ENCODE data around the gene PTGS1. TPM values are rescaled to one million over a fixed set of nuclear protein-coding genes. Genes with fewer than 3 reads are reported as not detected.

PTGS1 gene
- total and polyA plus RNA-seq, 9 of the 15 experiments (the other 6 are each of a cell fraction or from before 2014, with no cell fraction given) = 3.4 to 12.9 (median 5.3) TPM

DNA sequence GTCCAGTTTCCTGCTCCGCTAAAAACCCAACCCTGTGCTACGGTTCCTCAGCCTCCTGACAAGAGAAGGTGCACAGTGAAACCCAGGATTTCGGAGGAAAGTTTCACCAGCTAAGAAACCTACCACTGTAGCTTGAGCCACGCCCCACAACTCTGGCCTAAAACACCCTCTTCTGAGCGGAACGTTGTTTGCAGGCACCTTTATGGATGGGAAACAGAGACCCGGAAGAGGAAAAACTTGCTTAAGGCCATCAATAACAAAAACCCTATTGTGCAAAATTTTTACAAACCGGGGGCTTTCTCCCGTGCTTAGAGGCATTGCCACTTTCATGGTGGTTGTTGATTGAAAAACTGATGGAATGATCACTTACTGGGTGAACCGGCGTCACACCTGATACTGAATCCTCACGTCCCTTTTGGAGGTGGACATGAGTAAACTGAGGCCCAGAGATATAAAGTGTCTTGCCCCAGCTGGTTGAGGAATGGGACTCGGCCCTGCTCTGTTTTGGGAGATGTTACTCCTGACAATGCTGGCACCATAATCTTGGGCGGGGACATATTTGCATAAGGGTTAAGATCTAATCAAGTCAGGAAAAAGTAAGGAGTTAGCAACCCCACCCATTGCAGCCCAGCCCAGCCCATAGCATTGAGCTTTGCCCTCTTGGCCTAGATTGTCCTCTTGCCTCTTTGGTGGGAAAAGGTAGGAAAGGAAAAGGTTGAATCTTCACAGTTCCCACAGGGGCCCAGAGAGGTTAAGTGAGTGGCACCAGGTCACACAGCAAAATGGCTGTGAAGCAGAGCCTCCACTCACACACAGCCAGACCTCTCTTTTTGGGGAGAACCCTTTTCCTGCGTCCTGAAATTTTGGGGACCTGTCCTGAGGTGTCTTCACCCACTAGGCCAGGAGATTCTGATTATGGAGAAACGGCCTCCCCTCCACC lies 23.2 kb upstream of the PTGS1 start (continued):
- TF ChIP-seq, protein P1, sequence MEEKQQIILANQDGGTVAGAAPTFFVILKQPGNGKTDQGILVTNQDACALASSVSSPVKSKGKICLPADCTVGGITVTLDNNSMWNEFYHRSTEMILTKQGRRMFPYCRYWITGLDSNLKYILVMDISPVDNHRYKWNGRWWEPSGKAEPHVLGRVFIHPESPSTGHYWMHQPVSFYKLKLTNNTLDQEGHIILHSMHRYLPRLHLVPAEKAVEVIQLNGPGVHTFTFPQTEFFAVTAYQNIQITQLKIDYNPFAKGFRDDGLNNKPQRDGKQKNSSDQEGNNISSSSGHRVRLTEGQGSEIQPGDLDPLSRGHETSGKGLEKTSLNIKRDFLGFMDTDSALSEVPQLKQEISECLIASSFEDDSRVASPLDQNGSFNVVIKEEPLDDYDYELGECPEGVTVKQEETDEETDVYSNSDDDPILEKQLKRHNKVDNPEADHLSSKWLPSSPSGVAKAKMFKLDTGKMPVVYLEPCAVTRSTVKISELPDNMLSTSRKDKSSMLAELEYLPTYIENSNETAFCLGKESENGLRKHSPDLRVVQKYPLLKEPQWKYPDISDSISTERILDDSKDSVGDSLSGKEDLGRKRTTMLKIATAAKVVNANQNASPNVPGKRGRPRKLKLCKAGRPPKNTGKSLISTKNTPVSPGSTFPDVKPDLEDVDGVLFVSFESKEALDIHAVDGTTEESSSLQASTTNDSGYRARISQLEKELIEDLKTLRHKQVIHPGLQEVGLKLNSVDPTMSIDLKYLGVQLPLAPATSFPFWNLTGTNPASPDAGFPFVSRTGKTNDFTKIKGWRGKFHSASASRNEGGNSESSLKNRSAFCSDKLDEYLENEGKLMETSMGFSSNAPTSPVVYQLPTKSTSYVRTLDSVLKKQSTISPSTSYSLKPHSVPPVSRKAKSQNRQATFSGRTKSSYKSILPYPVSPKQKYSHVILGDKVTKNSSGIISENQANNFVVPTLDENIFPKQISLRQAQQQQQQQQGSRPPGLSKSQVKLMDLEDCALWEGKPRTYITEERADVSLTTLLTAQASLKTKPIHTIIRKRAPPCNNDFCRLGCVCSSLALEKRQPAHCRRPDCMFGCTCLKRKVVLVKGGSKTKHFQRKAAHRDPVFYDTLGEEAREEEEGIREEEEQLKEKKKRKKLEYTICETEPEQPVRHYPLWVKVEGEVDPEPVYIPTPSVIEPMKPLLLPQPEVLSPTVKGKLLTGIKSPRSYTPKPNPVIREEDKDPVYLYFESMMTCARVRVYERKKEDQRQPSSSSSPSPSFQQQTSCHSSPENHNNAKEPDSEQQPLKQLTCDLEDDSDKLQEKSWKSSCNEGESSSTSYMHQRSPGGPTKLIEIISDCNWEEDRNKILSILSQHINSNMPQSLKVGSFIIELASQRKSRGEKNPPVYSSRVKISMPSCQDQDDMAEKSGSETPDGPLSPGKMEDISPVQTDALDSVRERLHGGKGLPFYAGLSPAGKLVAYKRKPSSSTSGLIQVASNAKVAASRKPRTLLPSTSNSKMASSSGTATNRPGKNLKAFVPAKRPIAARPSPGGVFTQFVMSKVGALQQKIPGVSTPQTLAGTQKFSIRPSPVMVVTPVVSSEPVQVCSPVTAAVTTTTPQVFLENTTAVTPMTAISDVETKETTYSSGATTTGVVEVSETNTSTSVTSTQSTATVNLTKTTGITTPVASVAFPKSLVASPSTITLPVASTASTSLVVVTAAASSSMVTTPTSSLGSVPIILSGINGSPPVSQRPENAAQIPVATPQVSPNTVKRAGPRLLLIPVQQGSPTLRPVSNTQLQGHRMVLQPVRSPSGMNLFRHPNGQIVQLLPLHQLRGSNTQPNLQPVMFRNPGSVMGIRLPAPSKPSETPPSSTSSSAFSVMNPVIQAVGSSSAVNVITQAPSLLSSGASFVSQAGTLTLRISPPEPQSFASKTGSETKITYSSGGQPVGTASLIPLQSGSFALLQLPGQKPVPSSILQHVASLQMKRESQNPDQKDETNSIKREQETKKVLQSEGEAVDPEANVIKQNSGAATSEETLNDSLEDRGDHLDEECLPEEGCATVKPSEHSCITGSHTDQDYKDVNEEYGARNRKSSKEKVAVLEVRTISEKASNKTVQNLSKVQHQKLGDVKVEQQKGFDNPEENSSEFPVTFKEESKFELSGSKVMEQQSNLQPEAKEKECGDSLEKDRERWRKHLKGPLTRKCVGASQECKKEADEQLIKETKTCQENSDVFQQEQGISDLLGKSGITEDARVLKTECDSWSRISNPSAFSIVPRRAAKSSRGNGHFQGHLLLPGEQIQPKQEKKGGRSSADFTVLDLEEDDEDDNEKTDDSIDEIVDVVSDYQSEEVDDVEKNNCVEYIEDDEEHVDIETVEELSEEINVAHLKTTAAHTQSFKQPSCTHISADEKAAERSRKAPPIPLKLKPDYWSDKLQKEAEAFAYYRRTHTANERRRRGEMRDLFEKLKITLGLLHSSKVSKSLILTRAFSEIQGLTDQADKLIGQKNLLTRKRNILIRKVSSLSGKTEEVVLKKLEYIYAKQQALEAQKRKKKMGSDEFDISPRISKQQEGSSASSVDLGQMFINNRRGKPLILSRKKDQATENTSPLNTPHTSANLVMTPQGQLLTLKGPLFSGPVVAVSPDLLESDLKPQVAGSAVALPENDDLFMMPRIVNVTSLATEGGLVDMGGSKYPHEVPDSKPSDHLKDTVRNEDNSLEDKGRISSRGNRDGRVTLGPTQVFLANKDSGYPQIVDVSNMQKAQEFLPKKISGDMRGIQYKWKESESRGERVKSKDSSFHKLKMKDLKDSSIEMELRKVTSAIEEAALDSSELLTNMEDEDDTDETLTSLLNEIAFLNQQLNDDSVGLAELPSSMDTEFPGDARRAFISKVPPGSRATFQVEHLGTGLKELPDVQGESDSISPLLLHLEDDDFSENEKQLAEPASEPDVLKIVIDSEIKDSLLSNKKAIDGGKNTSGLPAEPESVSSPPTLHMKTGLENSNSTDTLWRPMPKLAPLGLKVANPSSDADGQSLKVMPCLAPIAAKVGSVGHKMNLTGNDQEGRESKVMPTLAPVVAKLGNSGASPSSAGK (IDR thresholded peaks at IDR 0.05) = no peak
- TF ChIP-seq, protein P2, sequence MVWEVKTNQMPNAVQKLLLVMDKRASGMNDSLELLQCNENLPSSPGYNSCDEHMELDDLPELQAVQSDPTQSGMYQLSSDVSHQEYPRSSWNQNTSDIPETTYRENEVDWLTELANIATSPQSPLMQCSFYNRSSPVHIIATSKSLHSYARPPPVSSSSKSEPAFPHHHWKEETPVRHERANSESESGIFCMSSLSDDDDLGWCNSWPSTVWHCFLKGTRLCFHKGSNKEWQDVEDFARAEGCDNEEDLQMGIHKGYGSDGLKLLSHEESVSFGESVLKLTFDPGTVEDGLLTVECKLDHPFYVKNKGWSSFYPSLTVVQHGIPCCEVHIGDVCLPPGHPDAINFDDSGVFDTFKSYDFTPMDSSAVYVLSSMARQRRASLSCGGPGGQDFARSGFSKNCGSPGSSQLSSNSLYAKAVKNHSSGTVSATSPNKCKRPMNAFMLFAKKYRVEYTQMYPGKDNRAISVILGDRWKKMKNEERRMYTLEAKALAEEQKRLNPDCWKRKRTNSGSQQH (CRISPR knock-in tag; IDR thresholded peaks at IDR 0.05) = no peak
- TF ChIP-seq HDGF (IDR thresholded peaks at IDR 0.05) (no peak), STAG1 (CRISPR knock-in tag; IDR thresholded peaks at IDR 0.05; ENCODE audit: borderline replicate concordance) (no peak), SMAD4 (CRISPR knock-in tag; conservative IDR thresholded peaks at IDR 0.05) (no peak), KDM1A (IDR thresholded peaks at IDR 0.05) (peak in 1 of 2 experiments; percentile 47; a peak in 2 of 4 replicates), ZEB2 (IDR thresholded peaks at IDR 0.05) (no peak), CSDE1 (IDR thresholded peaks at IDR 0.05) (no peak), SMAD1 (IDR thresholded peaks at IDR 0.05; ENCODE audit: low read depth, low read length, partially characterized antibody) (no peak)
- TF ChIP-seq, protein P3, sequence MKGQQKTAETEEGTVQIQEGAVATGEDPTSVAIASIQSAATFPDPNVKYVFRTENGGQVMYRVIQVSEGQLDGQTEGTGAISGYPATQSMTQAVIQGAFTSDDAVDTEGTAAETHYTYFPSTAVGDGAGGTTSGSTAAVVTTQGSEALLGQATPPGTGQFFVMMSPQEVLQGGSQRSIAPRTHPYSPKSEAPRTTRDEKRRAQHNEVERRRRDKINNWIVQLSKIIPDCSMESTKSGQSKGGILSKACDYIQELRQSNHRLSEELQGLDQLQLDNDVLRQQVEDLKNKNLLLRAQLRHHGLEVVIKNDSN (CRISPR knock-in tag; IDR thresholded peaks at IDR 0.05) = no peak
- TF ChIP-seq, protein P4, sequence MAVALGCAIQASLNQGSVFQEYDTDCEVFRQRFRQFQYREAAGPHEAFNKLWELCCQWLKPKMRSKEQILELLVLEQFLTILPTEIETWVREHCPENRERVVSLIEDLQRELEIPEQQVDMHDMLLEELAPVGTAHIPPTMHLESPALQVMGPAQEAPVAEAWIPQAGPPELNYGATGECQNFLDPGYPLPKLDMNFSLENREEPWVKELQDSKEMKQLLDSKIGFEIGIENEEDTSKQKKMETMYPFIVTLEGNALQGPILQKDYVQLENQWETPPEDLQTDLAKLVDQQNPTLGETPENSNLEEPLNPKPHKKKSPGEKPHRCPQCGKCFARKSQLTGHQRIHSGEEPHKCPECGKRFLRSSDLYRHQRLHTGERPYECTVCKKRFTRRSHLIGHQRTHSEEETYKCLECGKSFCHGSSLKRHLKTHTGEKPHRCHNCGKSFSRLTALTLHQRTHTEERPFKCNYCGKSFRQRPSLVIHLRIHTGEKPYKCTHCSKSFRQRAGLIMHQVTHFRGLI (CRISPR knock-in tag; IDR thresholded peaks at IDR 0.05) = no peak
